ENCODE results near the gene SLC28A1. TPM values are rescaled to one million over a fixed set of nuclear protein-coding genes. Genes with fewer than 3 reads are reported as not detected.
"Not testable (repeated sequence)": the region's sequence is repeated elsewhere in the genome, so short reads cannot be mapped to it uniquely, and the experiment has no call there.

SLC28A1 gene
- total RNA-seq, 1 experiment from 2014 or later, result 0.13 TPM

GRCh38 chr15:84876269-84876668 lies 8.2 kb upstream of the SLC28A1 start:
- no peak overlapping the region for H3K4me2 ChIP-seq (ENCODE audit: insufficient read depth, insufficient read length, low read length)
- H4K20me1 ChIP-seq (ENCODE audit: control insufficient read depth, insufficient read depth, insufficient read length), result no peaks in the 10 kb centered on the region
- Mint-ChIP-seq H3K9me3 (no peaks in the 10 kb centered on the region), H3K27ac (no peak overlapping the region), H3K36me3 (ENCODE audit: insufficient read depth in 1 of 3, low read depth in 3 of 3) (no peaks in the 10 kb centered on the region), H3K4me3 (no peak overlapping the region), H3K27me3 (ENCODE audit: low read depth) (peaks cover 9% of the 10 kb centered on the region), H3K4me1 (peaks cover 9 to 12% of the 10 kb centered on the region in 2 experiments)
- no peaks in the 10 kb centered on the region for H3K27me3 ChIP-seq (ENCODE audit: insufficient read depth, low read length)
- H3K9me3 ChIP-seq (ENCODE audit: control insufficient read depth, low read depth, low read length), result no peaks in the 10 kb centered on the region
- TF ChIP-seq CTCF (conservative IDR thresholded peaks at IDR 0.05), result no peak
- no peak overlapping the region for H2AK5ac ChIP-seq (ENCODE audit: insufficient read length, low read length)
- H3K18ac ChIP-seq (ENCODE audit: insufficient read length, low read depth, low read length), result no peak overlapping the region
- no peak overlapping the region for H2BK15ac ChIP-seq (ENCODE audit: low read depth, low read length)
- H3K23ac ChIP-seq (ENCODE audit: insufficient read length, low read depth, low read length), result no peak overlapping the region
- H2AFZ ChIP-seq (ENCODE audit: low read length), result no peak overlapping the region
- no peak overlapping the region for H2BK20ac ChIP-seq (ENCODE audit: low read depth, low read length, poor library complexity, severe bottlenecking)
- H2BK120ac ChIP-seq (ENCODE audit: low read depth, low read length, poor library complexity, severe bottlenecking), result no peak overlapping the region
- H2BK5ac ChIP-seq (ENCODE audit: insufficient read length, low read length), result no peak overlapping the region
- H4K8ac ChIP-seq (replicated peaks; ENCODE audit: insufficient read length, low read depth, low read length), result no peak overlapping the region
- H2BK12ac ChIP-seq (ENCODE audit: insufficient read length, low read depth, low read length), result no peak overlapping the region
- no peaks in the 10 kb centered on the region for H3K23me2 ChIP-seq (ENCODE audit: insufficient read length, low read depth, low read length, poor library complexity, severe bottlenecking)
- no peak overlapping the region for H3K27ac ChIP-seq (ENCODE audit: insufficient read length, low read depth, low read length)
- H3K79me2 ChIP-seq (ENCODE audit: insufficient read depth, low read length), result peaks cover 2% of the 10 kb centered on the region; the same call in 1 of the 2 replicates
- H3K14ac ChIP-seq (ENCODE audit: insufficient read depth, low read length), result no peak overlapping the region
- H3T11ph ChIP-seq (ENCODE audit: low read length), result no peak overlapping the region
- no peak overlapping the region for H3K56ac ChIP-seq (ENCODE audit: insufficient read length, low read depth, low read length)
- no peaks in the 10 kb centered on the region for H3K4me1 ChIP-seq (ENCODE audit: insufficient read depth, low read length)
- no peak overlapping the region for H3K4ac ChIP-seq (ENCODE audit: low read depth, low read length)
- no peak overlapping the region for H4K5ac ChIP-seq (ENCODE audit: insufficient read length, low read depth, low read length)
- H3K9ac ChIP-seq (ENCODE audit: extremely low read depth, insufficient read length, low read length), result no peak overlapping the region
- H3K79me1 ChIP-seq (ENCODE audit: insufficient read depth, low read depth, low read length, poor library complexity, severe bottlenecking), result no peaks in the 10 kb centered on the region
- DNase-seq, result no peak
- no peak overlapping the region for H4K91ac ChIP-seq (ENCODE audit: insufficient read length, low read depth, low read length)

GRCh38 chr15:84877701-84878100 lies 6.8 kb upstream of the SLC28A1 start:
- not testable (repeated sequence) for DNase-seq; H2BK5ac ChIP-seq (ENCODE audit: insufficient read length, low read length); H3K27ac ChIP-seq (ENCODE audit: insufficient read length, low read depth, low read length); H3K9me3 ChIP-seq (ENCODE audit: control insufficient read depth, low read depth, low read length); H2BK120ac ChIP-seq (ENCODE audit: low read depth, low read length, poor library complexity, severe bottlenecking); H4K8ac ChIP-seq (replicated peaks; ENCODE audit: insufficient read length, low read depth, low read length); H2AK5ac ChIP-seq (ENCODE audit: insufficient read length, low read length); H2AFZ ChIP-seq (ENCODE audit: low read length); H3K36me3 Mint-ChIP-seq (ENCODE audit: insufficient read depth in 1 of 3, low read depth in 3 of 3); H2BK20ac ChIP-seq (ENCODE audit: low read depth, low read length, poor library complexity, severe bottlenecking); H3K14ac ChIP-seq (ENCODE audit: insufficient read depth, low read length); H4K20me1 ChIP-seq (ENCODE audit: control insufficient read depth, insufficient read depth, insufficient read length); H3K4me3 Mint-ChIP-seq; H3K9me3 Mint-ChIP-seq; H3K27ac Mint-ChIP-seq; H3K79me1 ChIP-seq (ENCODE audit: insufficient read depth, low read depth, low read length, poor library complexity, severe bottlenecking); H3K23ac ChIP-seq (ENCODE audit: insufficient read length, low read depth, low read length); H3K56ac ChIP-seq (ENCODE audit: insufficient read length, low read depth, low read length); H3K27me3 ChIP-seq (ENCODE audit: insufficient read depth, low read length); H4K91ac ChIP-seq (ENCODE audit: insufficient read length, low read depth, low read length); H3K4ac ChIP-seq (ENCODE audit: low read depth, low read length); H3K9ac ChIP-seq (ENCODE audit: extremely low read depth, insufficient read length, low read length); H3T11ph ChIP-seq (ENCODE audit: low read length); H3K4me1 ChIP-seq (ENCODE audit: insufficient read depth, low read length); H2BK15ac ChIP-seq (ENCODE audit: low read depth, low read length); H3K4me2 ChIP-seq (ENCODE audit: insufficient read depth, insufficient read length, low read length); H4K5ac ChIP-seq (ENCODE audit: insufficient read length, low read depth, low read length); H3K18ac ChIP-seq (ENCODE audit: insufficient read length, low read depth, low read length); H2BK12ac ChIP-seq (ENCODE audit: insufficient read length, low read depth, low read length); H3K23me2 ChIP-seq (ENCODE audit: insufficient read length, low read depth, low read length, poor library complexity, severe bottlenecking); H3K79me2 ChIP-seq (ENCODE audit: insufficient read depth, low read length)
- Mint-ChIP-seq H3K27me3 (ENCODE audit: low read depth) (peaks cover 12% of the 10 kb centered on the region), H3K4me1 (peaks cover 9 to 12% of the 10 kb centered on the region in 2 experiments)
- WGBS (ENCODE audit: extremely low coverage, insufficient read length, low lambda C conversion rate), result no CpG with 5 or more reads among the region's 3 CpGs

All from H9 (cell line).